ENCODE results near the gene EDNRA. TPM values are rescaled to one million over a fixed set of nuclear protein-coding genes. Genes with fewer than 3 reads are reported as not detected.

The EDNRA gene
- total RNA-seq, 1 donor from 2014 or later, result 4.9 TPM

GRCh38 chr4:147578051-147578476 is 97.2 kb downstream of the EDNRA start:
- intact Hi-C loops (cut with DNase I), result no loop called here
- ATAC-seq, result no peak
- no peak for DNase-seq (ENCODE audit: missing footprints)

GRCh38 chr4:147578593-147578992 is 97.7 kb downstream of the EDNRA start:
- intact Hi-C loops (cut with DNase I), result no loop called here
- no peak for DNase-seq (ENCODE audit: missing footprints)
- ATAC-seq, result no peak

GRCh38 chr4:147580396-147580795 is 99.5 kb downstream of the EDNRA start:
- intact Hi-C loops (cut with DNase I), result no loop called here
- no peak for ATAC-seq
- no peak for DNase-seq (ENCODE audit: missing footprints)

GRCh38 chr4:147581606-147582350 is 100.9 kb downstream of the EDNRA start:
- DNase-seq (ENCODE audit: missing footprints) (no peak), ATAC-seq (no peak)
- intact Hi-C loops (cut with DNase I), result no loop called here

GRCh38 chr4:147582386-147583060 is 101.6 kb downstream of the EDNRA start:
- DNase-seq (ENCODE audit: missing footprints) (no peak), ATAC-seq (no peak)
- intact Hi-C loops (cut with DNase I), result no loop called here

- DNase-seq (ENCODE audit: missing footprints) (no peak), ATAC-seq (no peak)
- intact Hi-C loops (cut with DNase I), result no loop called here
Measured at GRCh38 chr4:147583876-147584275, 103.0 kb downstream of the EDNRA start.

- DNase-seq (ENCODE audit: missing footprints), result no peak
- ATAC-seq, result no peak
- intact Hi-C loops (cut with DNase I), result loop anchor here (5.0 kb wide), 2 partner anchors 424 to 569 kb away; no protein-coding TSS in a partner anchor
Measured at GRCh38 chr4:147586032-147586431, 105.1 kb downstream of the EDNRA start.

- intact Hi-C loops (cut with DNase I), result loop anchor here (5.0 kb wide), 2 partner anchors 424 to 569 kb away; no protein-coding TSS in a partner anchor
- DNase-seq (ENCODE audit: missing footprints) (no peak), ATAC-seq (no peak)
Measured at GRCh38 chr4:147586637-147587036, 105.7 kb downstream of the EDNRA start.

- intact Hi-C loops (cut with DNase I), result loop anchor here (5.0 kb wide), 2 partner anchors 425 to 570 kb away; no protein-coding TSS in a partner anchor
- DNase-seq (ENCODE audit: missing footprints) (no peak), ATAC-seq (no peak)
Measured at GRCh38 chr4:147587041-147587440, 106.1 kb downstream of the EDNRA start.

- DNase-seq (ENCODE audit: missing footprints) (no peak), ATAC-seq (no peak)
- intact Hi-C loops (cut with DNase I), result loop anchor here (5.0 kb wide), 2 partner anchors 427 to 572 kb away; no protein-coding TSS in a partner anchor
Measured at GRCh38 chr4:147589586-147589985, 108.7 kb downstream of the EDNRA start.

GRCh38 chr4:147590249-147590920 is 109.5 kb downstream of the EDNRA start:
- no peak for DNase-seq (ENCODE audit: missing footprints)
- intact Hi-C loops (cut with DNase I), result loop anchor here (2.0 kb wide), 1 partner anchor 480 kb away; no protein-coding TSS in a partner anchor
- ATAC-seq, result no peak

GRCh38 chr4:147591106-147591505 is 110.2 kb downstream of the EDNRA start:
- intact Hi-C loops (cut with DNase I), result loop anchor here (2.0 kb wide), 1 partner anchor 480 kb away; no protein-coding TSS in a partner anchor
- DNase-seq (ENCODE audit: missing footprints) (no peak), ATAC-seq (no peak)

- no peak for DNase-seq (ENCODE audit: missing footprints)
- no peak for ATAC-seq
- intact Hi-C loops (cut with DNase I), result no loop called here
Measured at GRCh38 chr4:147594107-147594506, 113.2 kb downstream of the EDNRA start.

Other genes with a start within 250 kb of the EDNRA start
- 26.4 TPM for gene TMEM184C, start 136.3 kb downstream of the EDNRA start, total RNA-seq
- 4.2 TPM for gene PRMT9, start 203.1 kb downstream of the EDNRA start, total RNA-seq

Data from Right ventricle myocardium inferior (tissue), 1 donor.